OCI-LY3 (cell line): ENCODE data around the gene FZD2.
A peak's percentile ranks its signal among the peaks of the same experiment; 100 is the strongest.

ENCODE experiments used
- CTCF ChIP-seq: fragments of 200-600, 300-600 bp; sonication (generic); IDR thresholded peaks from 2 replicates; pipeline ENCODE4 v1.5.1; 2014; ENCODE audit warnings: antibody characterized with exemption, low read length, low read depth
- EZH2phosphoT487 ChIP-seq: fragments of 200-600 bp; shearing (Covaris generic); IDR thresholded peaks from 2 replicates; pipeline ENCODE4 v1.6.1; 2018; ENCODE audit warnings: antibody characterized with exemption, mixed run types, low read depth

DNA sequence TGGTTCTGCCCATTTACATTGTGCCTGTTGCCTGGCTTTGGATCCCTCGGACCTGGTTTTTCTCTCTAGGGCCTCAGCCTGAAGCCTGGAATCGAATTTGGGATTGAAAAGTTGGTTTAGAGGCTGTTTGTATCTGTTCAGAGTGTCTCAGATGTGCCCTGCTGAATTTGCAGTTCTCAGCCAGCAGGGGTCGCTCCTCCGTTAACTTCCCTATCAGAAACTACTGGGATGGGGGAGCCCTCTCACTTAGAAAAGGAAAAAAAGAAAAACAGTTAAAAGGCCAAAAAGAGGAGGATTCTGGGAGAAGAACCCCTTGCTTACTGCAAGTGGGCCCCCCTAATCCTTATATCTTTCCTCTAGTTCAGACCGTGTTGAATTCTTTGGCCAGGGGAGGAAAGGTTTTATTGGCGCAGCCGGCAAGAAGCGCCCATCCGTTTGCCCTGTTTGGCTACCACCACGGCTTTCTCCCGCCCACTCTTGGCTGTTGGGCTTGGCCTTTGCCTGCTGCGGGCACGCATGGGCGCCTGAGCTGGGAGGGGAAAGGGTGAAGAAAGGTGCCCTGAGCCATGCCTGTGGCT is 8.7 kb downstream of the FZD2 start:
- TF ChIP-seq CTCF (peak; percentile 54), EZH2phosphoT487 (no peak)
